HG02642 (cell line): ENCODE data around the gene ZNF280D.
"Not testable (repeated sequence)": the region's sequence is repeated elsewhere in the genome, so short reads cannot be mapped to it uniquely, and the experiment has no call there.

Experiments used
- ATAC-seq: cut with Tn5 transposase; IDR thresholded peaks from one replicate; pipeline ENCODE4 v1.9.1; 2021; ENCODE audit warnings: mild to moderate bottlenecking; ENCODE audit not compliant: unreplicated experiment, poor library complexity

The ZNF280D gene, protein sequence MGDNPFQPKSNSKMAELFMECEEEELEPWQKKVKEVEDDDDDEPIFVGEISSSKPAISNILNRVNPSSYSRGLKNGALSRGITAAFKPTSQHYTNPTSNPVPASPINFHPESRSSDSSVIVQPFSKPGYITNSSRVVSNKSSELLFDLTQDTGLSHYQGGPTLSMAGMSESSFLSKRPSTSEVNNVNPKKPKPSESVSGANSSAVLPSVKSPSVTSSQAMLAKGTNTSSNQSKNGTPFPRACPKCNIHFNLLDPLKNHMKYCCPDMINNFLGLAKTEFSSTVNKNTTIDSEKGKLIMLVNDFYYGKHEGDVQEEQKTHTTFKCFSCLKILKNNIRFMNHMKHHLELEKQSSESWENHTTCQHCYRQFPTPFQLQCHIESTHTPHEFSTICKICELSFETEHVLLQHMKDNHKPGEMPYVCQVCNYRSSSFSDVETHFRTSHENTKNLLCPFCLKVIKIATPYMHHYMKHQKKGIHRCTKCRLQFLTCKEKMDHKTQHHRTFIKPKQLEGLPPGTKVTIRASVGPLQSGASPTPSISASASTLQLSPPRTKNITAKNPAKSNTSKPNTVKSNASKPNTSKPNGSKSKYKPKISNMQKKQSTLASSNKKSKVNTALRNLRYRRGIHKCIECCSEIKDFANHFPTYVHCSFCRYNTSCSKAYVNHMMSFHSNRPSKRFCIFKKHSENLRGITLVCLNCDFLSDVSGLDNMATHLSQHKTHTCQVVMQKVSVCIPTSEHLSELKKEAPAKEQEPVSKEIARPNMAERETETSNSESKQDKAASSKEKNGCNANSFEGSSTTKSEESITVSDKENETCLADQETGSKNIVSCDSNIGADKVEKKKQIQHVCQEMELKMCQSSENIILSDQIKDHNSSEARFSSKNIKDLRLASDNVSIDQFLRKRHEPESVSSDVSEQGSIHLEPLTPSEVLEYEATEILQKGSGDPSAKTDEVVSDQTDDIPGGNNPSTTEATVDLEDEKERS

DNA sequence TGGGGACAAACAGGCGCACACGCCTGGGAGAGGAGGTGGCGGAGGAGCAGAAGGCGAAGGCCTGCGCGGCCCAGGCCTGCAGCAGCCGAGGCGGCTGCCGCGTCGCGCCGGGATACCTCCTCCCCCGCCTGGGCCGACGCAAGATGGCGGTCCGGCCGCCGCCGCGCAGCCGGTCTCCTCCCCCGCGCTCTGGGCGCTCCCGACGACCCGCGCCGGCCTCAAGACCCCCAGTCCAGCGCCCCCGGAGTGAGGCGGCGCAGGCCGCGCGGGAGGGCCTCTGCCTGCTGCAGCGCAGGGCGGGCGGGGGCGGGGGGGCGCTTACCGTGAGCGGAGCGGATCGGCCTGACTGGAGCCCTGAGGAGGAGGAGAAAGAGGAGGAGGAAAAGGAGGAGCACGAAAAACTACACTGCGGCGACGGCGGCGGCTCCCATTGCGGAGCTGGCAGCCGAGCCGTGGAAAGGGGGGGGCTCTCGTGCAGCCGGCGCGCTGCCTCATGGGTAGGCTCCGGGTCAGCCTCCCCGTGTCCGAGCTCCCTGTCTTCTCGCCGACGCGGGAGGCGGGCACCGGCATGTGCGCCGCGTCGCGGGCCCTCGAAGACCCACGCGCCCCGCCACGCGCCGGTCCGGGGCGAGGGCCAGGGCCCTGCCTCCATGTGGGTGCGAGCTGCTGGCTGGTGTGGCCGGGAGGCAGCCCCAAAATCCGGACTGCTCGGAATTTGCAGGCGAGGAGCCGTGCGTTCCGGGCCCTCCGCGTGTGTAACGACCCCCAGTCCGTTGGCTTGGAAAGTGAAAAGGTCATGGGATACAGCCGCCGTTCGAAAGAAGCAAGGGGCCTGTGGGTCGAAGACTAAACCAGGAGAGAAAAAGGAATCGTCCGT lies at the start of gene ZNF280D:
Gene ZNF280D (minus strand): TSS at position 374 of the 877 bp plus-strand sequence. CDS start 26,400 bp downstream, outside the sequence.
- ATAC-seq: peak; percentile 86

DNA sequence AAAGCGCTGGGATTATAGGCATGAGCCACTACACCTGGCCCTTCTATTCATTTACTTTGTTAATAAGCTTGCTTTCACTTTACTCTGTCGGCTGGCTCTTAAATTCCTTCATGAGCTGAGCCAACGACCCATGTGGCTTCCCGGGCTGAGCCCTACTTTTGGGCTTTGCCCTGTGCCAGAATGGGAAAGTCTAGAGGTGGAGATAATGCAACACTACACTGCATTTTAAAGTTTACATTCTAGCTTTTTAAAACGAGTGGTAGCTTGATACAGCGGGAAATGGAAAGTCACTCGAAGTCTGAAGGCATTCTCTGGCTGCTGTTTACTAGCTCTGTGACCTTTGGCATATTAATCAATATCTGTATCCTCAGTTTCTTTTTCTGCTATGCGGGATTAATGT lies 49.0 kb upstream of the ZNF280D start:
- no peak for ATAC-seq

DNA sequence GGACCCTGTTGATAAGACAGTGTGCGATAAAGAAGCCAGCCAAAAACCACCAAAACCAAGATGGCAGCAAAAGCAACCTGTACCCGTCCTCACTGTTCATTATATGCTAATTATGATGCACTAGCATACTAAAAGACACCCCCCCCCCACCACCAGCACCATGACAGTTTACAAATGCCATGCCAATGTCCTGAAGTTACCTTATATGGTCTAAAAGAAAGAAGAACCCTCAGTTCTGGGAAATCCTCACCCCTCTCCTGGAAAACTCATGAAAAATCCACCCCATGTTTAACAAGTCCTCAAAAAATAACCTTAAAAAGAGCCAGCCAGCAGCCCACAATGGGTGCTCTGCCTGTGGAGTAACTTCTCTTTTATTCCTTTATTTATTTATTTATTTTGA lies 48.4 kb upstream of the ZNF280D start:
- no peak for ATAC-seq

DNA sequence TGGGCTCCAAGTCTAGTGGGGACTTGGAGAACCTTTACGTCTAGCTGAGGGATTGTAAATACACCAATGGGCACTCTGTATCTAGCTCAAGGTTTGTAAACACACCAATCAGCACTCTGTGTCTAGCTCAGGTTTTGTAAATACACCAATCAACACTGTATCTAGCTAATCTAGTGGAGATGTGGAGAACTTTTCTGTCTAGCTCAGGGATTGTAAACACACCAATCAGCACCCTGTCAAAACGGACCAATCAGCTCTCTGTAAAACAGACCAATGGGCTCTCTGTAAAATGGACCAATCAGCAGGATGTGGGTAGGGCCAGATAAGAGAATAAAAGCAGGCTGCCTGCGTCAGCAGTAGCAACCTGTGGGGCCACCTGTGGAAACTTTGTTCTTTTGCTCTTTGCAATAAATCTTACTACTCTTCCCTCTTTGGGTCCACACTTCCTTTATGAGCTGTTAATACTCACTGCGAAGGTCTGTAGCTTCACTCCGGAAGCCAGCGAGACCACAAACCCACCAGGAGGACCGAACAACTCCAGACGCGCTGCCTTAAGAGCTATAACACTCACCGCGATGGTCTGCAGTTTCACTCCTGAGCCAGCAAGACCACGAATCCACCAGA lies 46.9 kb upstream of the ZNF280D start:
- not testable (repeated sequence) for ATAC-seq

DNA sequence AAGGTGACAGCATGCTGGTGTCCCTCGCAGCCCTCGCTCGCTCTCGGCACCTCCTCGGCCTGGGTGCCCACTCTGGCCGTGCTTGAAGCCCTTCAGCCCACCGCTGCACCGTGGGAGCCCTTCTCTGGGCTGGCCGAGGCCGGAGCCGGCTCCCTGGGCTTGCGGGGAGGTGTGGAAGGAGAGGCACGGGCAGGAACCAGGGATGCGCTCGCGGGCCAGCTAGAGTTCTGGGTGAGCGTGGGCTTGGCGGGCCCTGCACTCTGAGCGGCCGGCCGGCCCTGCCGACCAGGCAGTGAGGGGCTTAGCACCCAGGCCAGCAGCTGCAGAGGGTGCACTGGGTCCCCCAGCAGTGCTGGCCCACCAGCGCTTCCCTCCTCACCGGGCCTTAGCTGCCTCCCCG lies 46.1 kb upstream of the ZNF280D start:
- ATAC-seq: not testable (repeated sequence)

DNA sequence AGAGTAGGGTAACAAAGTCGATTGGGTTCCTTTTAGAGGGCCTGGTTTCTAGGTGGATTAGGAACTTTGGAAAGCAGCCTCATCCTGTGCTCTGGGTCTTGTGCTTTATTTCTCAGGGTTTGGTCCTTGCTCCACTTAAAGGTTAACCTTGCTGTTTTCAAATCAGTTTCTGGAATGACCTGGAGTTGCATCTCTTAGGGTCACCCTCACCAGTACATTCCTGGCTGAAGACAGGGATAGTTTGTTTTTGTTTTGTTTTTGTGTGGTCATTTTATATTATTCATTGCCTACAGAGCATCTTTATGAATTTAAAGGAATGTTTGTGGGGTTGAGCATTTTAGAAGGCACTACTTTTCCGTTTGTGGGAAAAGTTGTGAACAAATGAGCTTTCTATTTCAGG lies 45.5 kb upstream of the ZNF280D start:
- no peak for ATAC-seq

DNA sequence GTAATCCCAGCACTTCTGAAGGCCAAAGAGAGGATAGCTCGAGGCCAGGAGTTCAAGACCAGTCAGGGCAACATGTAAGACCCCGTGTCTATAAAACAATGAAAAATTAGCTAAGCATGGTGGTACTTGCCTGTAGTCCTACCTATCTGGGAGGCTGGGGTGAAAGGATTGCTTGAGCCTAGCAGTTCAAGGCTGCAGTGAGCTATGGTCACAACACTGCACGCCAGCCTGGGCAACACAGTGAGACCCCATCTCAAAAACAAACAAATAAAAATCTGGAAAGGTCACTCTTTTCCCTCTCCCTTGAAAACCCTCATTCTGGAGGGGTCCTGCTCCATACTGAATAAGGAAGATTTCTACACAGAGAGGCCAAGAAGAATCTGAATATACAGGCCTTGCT lies 43.5 kb upstream of the ZNF280D start:
- ATAC-seq: no peak

DNA sequence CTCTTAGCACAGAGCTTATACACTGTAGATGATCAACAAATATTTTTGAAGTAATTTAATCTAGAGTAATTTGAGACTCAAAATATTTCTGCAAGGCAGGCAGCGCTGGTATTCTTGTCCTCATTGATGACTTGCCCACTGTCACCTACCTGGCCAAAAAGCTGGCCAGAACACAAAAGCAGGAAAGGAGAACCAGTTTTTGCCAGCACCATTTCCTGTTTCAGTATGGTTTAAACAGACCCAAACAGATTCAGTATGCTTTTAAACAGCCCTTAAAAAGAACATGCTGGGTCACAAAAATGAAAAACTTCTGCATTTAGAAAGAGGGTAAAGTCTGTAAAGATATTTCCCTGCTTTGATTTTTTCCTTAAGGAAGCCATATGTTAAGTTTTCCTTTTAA lies 42.3 kb upstream of the ZNF280D start:
- no peak for ATAC-seq

DNA sequence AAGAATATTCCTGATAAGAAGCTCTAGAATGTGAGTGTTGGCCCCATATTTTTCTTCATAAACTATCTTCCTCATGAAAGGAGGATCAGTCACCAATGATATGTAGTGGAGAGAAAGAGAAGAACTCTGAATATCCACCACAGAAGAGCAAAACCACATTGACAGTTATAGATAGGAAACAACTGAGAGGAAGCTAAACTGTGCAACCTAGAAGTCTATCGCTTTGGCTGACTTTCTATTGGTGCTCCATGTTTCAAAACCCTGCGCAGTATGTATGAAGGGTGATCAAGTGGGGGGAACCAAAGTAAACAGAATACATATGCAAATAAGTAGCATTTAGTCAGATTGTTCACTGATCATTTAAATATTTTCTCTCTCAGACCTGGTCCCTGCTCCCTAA lies 41.0 kb upstream of the ZNF280D start:
- ATAC-seq: no peak

DNA sequence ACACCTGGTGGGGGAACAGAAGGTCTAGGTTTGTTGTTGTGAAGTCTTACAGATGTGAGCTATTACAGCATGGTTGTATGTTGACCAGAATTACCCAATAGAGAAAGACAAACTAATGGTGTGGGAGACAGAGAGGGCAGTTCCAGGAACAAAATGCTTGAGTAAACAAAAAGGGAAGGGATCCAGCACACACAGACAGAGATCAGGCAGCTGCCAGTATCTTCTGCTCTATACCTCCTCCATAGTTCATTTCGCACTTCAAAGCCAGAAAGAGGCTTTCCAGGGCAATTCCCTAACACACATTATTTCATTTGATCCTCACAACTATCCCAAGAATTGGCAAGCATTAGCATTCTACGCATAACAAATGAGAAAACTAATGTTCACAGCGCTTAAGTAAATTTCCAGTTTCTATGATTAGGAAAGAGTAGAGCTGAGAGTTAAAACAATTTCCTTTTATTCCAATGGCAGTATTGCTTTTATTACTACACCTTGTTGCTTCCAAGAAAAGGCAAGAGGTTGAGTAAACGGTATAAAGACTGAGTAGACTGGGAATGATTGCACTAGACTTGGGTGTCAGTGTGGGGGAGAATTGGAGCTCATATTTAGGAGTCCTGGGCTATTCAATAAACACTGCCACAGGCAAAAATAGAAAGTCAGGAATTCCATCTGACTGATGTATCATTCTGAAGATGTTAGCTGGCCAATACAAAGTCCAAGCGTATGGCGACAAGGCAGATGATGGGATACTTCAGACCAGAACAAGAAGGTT lies 39.7 kb upstream of the ZNF280D start:
- ATAC-seq: no peak

DNA sequence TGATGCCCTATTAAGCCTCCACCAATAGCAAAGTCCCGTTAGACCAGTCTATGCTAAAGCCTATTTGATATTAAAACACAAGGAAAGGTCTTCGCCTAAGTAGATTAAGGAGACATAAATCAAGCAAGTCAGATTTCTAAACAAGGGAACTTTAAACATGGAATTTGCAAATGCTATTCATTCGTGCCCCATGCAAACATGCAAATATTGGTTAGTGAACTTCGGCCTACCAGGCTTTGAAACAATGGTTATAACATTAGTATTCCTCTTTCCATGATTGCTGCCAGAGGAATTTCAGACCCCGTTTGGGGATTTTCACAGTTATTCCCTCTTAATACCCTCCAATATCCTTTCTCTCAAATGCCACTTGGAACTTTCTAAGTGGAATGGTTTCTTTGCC lies 36.9 kb upstream of the ZNF280D start:
- no peak for ATAC-seq

DNA sequence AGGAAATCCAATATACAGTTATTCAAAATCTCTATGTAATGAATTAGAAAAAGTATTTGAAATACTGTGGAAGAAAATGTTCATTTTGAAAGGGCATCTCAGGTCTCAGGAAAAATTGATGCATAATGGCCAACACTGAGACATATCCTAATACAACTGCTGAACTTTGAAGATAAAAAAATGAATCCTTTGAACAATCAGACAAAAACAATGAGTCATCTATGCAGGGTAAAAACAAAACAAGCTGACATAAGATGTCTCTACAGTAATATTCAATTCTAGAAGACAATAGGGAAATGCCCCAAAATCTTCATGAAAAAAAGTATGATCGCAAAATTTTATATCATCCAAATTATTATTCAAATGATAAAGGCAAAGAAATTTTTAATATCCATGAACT lies 34.0 kb upstream of the ZNF280D start:
- no peak for ATAC-seq

DNA sequence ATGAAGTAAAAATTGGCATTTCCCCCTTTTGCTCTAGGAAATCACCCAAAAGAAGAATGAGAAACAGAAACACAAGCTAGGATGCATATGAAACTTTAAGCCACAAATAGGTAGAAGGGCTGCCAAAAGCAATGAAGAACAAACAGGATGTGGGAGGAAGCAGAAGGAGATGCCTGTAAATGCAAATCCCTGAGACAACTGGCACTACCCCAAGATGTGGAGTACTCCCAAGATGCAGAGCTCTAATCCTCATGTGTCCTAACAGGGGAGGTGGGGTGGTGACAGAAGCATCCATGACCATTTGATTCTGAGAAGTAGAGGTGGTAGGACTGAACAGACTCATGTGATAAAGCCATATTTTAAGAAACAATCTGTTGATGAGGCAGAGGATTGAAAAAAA lies 31.9 kb upstream of the ZNF280D start:
- ATAC-seq: no peak

DNA sequence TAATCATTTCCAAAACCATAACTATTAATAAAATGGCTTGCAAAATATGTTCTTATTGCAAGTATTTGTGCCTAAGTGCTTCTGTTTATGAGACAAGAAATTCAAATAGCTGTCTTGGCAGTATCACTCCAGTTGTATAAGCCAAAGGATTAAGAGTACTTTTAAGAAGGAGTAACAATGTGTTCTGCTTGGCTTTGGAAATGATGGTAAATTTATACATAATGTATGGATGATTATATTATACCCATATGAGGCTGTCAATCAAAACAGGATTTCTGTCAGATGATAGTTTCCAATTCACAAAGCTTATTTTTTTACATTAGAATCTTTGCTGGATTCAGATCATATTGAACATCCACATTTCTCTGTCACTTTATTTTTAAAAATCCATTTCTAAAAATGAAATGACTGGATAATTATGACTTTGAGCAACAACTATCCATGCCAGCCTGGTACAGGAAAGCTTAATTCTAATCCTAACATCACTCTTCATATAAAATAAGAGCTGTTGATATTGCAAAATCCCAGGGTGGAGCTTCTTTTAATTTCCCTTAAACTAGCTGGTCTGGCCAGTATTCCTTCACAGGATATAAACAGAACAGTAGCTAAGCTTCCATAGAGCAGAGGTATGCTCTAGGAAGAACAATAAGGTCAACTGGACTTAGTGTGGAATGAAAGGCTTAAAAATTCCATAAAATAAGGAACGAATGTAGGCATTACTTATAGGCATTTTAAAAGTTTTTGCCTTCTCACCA lies 30.0 kb upstream of the ZNF280D start:
- no peak for ATAC-seq

DNA sequence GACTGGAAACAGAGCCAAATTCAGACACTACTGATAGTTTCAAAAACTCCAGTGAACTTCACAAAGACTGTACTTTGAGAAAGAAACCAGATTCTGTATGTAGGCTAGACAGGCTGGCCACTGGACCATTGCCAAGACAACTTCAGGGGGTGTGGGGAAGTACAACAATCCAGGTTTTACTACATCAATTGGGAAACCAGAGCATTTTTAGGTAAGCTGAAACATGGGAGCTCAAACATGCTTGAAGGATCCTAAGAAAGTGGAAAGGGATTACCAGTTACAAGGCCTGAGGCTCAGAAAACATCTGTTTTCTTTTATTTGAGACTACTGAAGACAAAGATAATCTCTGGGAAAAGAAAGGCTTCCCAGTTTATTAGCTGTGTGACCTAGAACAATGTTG lies 26.9 kb upstream of the ZNF280D start:
- no peak for ATAC-seq

DNA sequence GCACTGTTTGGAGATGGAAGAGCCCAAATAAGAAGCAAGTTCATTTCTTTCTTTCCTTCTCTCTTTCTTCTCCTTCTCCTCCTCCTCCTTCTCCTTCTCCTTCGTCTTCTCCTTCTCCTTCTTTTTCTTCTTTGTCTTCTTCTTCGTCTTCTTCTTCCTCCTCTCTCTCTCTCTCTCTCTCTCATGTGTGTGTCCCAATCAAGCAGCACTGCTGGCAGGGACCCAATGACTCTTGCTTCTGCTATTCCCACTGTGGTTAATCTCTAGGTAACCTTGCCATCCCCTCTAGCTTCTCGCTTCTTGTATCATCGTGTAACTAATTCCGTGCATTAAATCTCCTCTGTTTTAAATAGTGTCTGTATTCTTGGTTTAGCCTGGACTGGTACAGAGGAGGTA lies 26.1 kb upstream of the ZNF280D start:
- no peak for ATAC-seq

DNA sequence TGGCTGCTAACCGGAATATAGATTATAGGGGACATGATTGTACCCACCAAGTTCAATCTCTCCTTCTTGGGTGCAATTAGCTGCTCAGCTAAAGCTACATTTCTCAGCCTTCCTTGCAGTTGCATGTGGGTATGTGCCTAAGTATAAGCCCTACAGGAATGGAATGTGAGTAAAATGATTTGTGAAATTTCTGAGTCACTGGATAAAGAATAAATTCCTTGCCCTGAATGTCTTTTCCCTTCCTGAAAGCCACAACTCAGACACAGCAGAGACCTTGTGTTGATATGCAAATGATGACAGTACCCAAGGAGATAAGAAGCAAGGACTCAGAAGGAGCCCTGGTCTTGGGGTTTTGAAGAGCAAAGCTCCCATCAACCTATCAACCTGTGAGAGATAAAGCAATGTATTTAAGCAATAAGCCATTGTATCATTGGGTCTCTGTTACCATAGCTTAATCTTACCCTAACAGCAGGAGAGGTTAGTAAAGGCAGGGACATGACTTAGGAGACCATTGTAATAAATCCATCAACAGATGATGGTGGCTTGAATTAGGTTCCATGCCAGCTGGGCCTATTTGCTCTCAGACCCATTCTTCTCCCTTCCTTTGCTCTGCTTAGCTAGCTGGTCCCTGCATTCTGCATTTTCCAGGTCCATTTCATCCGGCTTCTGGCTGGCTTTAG lies 25.6 kb upstream of the ZNF280D start:
- no peak for ATAC-seq

DNA sequence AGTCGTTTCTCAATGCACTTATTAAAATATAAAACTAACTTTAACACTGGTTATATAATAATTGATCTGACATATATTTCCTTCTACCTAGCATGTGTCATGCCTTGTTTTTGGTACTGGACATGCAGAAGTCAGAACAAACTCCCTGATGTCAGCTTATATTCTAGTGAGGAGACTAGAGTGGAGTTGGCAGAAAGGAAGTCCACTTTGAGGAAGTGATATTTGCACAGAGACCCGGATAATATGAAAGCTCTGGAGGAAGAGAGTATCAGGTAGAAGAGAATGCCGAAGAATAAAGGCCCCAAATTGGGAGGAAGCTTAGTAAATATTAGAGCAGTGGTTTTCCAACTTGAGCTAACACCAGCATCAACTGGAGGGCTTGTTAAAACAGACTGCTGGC lies 24.6 kb upstream of the ZNF280D start:
- no peak for ATAC-seq
